CD14-positive monocyte (primary cell): Measurements from ENCODE around the gene SAMSN1. TPM values are rescaled to one million over a fixed set of nuclear protein-coding genes. Genes with fewer than 3 reads are reported as not detected.
A peak's percentile ranks its signal among the peaks of the same experiment; 100 is the strongest.

ENCODE experiments used
- DNase-seq, 3 donors: peaks; one replicate each; pipeline ENCODE4 v3.0.0-alpha.2; 2011 to 2022
- H2AFZ ChIP-seq: 2 replicates; pipeline ENCODE4 v1.6.0; 2012; ENCODE audit warnings: mild to moderate bottlenecking, low read depth, low read length, inconsistent platforms; ENCODE audit not compliant: insufficient read depth, poor library complexity, severe bottlenecking
- H3K27ac ChIP-seq, 2 donors: 1 replicate in 1 of 2; 2 replicates in 1 of 2; pipeline ENCODE4 v1.5.1; 2012 to 2013; ENCODE audit warnings: low read length in 2 of 2, control low read depth in 1 of 2, inconsistent platforms in 1 of 2, low read depth in 1 of 2, mild to moderate bottlenecking in 1 of 2
- H3K27me3 ChIP-seq, 2 donors: one replicate each; pipeline versions ENCODE4 v1.6.0 to v1.6.1; 2011 to 2013; ENCODE audit warnings: low read length in 2 of 2; ENCODE audit not compliant: control insufficient read depth in 2 of 2, insufficient read depth in 2 of 2
- H3K36me3 ChIP-seq, 2 donors: replicated peaks in 1 of 2; 1 replicate in 1 of 2; 2 replicates in 1 of 2; pipeline versions ENCODE4 v1.5.1 to v1.6.1; 2012 to 2013; ENCODE audit warnings: low read length in 2 of 2, control low read depth in 1 of 2, inconsistent platforms in 1 of 2, mild to moderate bottlenecking in 1 of 2; ENCODE audit not compliant: insufficient read depth in 2 of 2, control insufficient read depth in 1 of 2
- H3K4me1 ChIP-seq, 2 donors: 1 replicate in 1 of 2; 2 replicates in 1 of 2; pipeline versions ENCODE4 v1.5.1 to v1.6.1; 2012 to 2013; ENCODE audit warnings: low read length in 2 of 2, control low read depth in 1 of 2, inconsistent platforms in 1 of 2, mild to moderate bottlenecking in 1 of 2, moderate library complexity in 1 of 2; ENCODE audit not compliant: insufficient read depth in 2 of 2, control insufficient read depth in 1 of 2
- H3K4me2 ChIP-seq: replicated peaks from 2 replicates; pipeline ENCODE3; 2012; ENCODE audit warnings: low read length, moderate library complexity, mild to moderate bottlenecking; ENCODE audit not compliant: poor library complexity, severe bottlenecking; ENCODE audit errors: extremely low read depth
- H3K4me3 ChIP-seq, 3 experiments: fragments of 200-600 bp in 1 of 3; sonication (generic) in 1 of 3; replicated peaks in 1 of 3; 1 replicate in 2 of 3; 2 replicates in 1 of 3; pipeline ENCODE4 v1.5.1; 2011 to 2013; ENCODE audit warnings: low read length in 3 of 3, mild to moderate bottlenecking in 3 of 3, control low read depth in 2 of 3, low read depth in 2 of 3, inconsistent platforms in 1 of 3, moderate library complexity in 1 of 3
- H3K79me2 ChIP-seq: 2 replicates; pipeline ENCODE4 v1.6.0; 2012; ENCODE audit warnings: mild to moderate bottlenecking, control low read depth, inconsistent platforms, low read length, moderate library complexity; ENCODE audit not compliant: insufficient read depth
- H3K9ac ChIP-seq: 2 replicates; pipeline ENCODE4 v1.6.0; 2017; ENCODE audit warnings: low read length, mild to moderate bottlenecking; ENCODE audit not compliant: insufficient read depth, poor library complexity, severe bottlenecking
- H3K9me3 ChIP-seq, 2 donors: replicated peaks in 1 of 2; 1 replicate in 1 of 2; 2 replicates in 1 of 2; pipeline versions ENCODE4 v1.5.1 to v1.6.1; 2012 to 2013; ENCODE audit warnings: low read length in 2 of 2, control low read depth in 1 of 2; ENCODE audit not compliant: control insufficient read depth in 1 of 2, insufficient read depth in 1 of 2
- H4K20me1 ChIP-seq: 2 replicates; pipeline ENCODE4 v1.6.0; 2012; ENCODE audit warnings: mild to moderate bottlenecking, low read length, control low read depth, moderate library complexity; ENCODE audit not compliant: insufficient read depth
- H3K27ac Mint-ChIP-seq, 7 donors: one replicate each; pipeline ENCODE4 v1.8.0; 2020; ENCODE audit warnings: mild to moderate bottlenecking in 7 of 7, mixed read lengths in 7 of 7, moderate library complexity in 6 of 7, inconsistent platforms in 2 of 7
- H3K27me3 Mint-ChIP-seq, 3 donors: one replicate each; pipeline ENCODE4 v1.8.0; 2021 to 2022; ENCODE audit warnings: low read depth in 3 of 3, mild to moderate bottlenecking in 3 of 3, mixed read lengths in 3 of 3, moderate library complexity in 3 of 3, inconsistent platforms in 1 of 3
- H3K36me3 Mint-ChIP-seq, 2 donors: one replicate each; pipeline ENCODE4 v1.8.0; 2020; ENCODE audit warnings: mixed read lengths in 2 of 2, inconsistent platforms in 1 of 2, mild to moderate bottlenecking in 1 of 2
- H3K4me1 Mint-ChIP-seq: one replicate; pipeline ENCODE4 v1.8.0; 2020; ENCODE audit warnings: mild to moderate bottlenecking, mixed read lengths
- H3K4me3 Mint-ChIP-seq, 2 donors: one replicate each; pipeline ENCODE4 v1.8.0; 2020; ENCODE audit warnings: mild to moderate bottlenecking in 2 of 2, mixed read lengths in 2 of 2, moderate library complexity in 1 of 2
- H3K9me3 Mint-ChIP-seq, 7 donors: one replicate each; pipeline ENCODE4 v1.8.0; 2020 to 2022; ENCODE audit warnings: mixed read lengths in 7 of 7, mild to moderate bottlenecking in 6 of 7, moderate library complexity in 6 of 7, inconsistent platforms in 2 of 7
- CTCF ChIP-seq: fragments of 200-600 bp; IDR thresholded peaks from one replicate; pipeline ENCODE4 v1.8.0; 2022; ENCODE audit warnings: antibody characterized with exemption, mild to moderate bottlenecking
- WGBS: methylation state at CpG from one replicate; pipeline ENCODE4 v1.1.5; 2013; ENCODE audit warnings: missing lambda C conversion rate; ENCODE audit not compliant: insufficient coverage; 5-methylcytosine and 5-hydroxymethylcytosine counted together
- intact Hi-C, 2 donors: fragments of 100-400 bp; cut with micrococcal nuclease; formaldehyde crosslinking; loops; one replicate each; pipeline versions ENCODE4 v1.15.0 to v1.15.1; 2023
- polyA plus RNA-seq, 3 donors: library from polyadenylated mRNA; depleted of rRNA in 1 of 3; unstranded in 2 of 3; stranded (reverse) in 1 of 3; fragments of 300-500 nt in 2 of 3; fragments of >200 nt in 1 of 3; fragmentation: Illumina TruSeq in 2 of 3; gene quantifications; 1 replicate in 2 of 3; 2 replicates in 1 of 3; pipeline ENCODE4 v1.2.3, GENCODE V29; 2012 to 2021

The SAMSN1 gene
- polyA plus RNA-seq, 3 donors = 20.9 to 38.6 (median 31.0) TPM

- no peak overlapping the region for H2AFZ ChIP-seq
- WGBS = no CpG with 5 or more reads among the region's 1 CpG
- intact Hi-C loops = no loop called here
Observed at GRCh38 chr21:14479241-14479786, 66.8 kb downstream of the SAMSN1 start.

GRCh38 chr21:14477841-14478240 is 68.3 kb downstream of the SAMSN1 start:
- no peaks in the 10 kb centered on the region for H3K36me3 ChIP-seq
- no CpG with 5 or more reads among the region's 1 CpG for WGBS
- H3K4me2 ChIP-seq = no peak overlapping the region
- peaks cover 0 to 3% of the 10 kb centered on the region in 2 donors for H3K36me3 Mint-ChIP-seq
- H3K4me3 ChIP-seq = no peak overlapping the region
- H3K79me2 ChIP-seq = no peaks in the 10 kb centered on the region
- H3K27ac Mint-ChIP-seq = no peak overlapping the region
- no peak for DNase-seq
- H3K9me3 ChIP-seq = no peaks in the 10 kb centered on the region
- H4K20me1 ChIP-seq = no peaks in the 10 kb centered on the region
- no peak overlapping the region for H2AFZ ChIP-seq
- no peak for TF ChIP-seq CTCF
- H3K27me3 ChIP-seq = no peaks in the 10 kb centered on the region
- peaks cover 30 to 31% of the 10 kb centered on the region in 2 donors for H3K4me1 ChIP-seq
- H3K4me3 Mint-ChIP-seq = no peak overlapping the region
- intact Hi-C loops = no loop called here
- no peak overlapping the region for H3K27ac ChIP-seq
- no peak overlapping the region for H3K9ac ChIP-seq
- H3K9me3 Mint-ChIP-seq = peaks cover 0 to 4% (median 1%) of the 10 kb centered on the region in 7 donors
- H3K27me3 Mint-ChIP-seq = peaks cover 0 to 1% (median 0%) of the 10 kb centered on the region in 3 donors
- H3K4me1 Mint-ChIP-seq = peaks cover 45% of the 10 kb centered on the region

More at GRCh38 chr21:14479241-14479786, 66.8 kb downstream of the SAMSN1 start:
- no peaks in the 10 kb centered on the region for H3K27me3 ChIP-seq
- H3K4me1 Mint-ChIP-seq = peaks cover 56% of the 10 kb centered on the region
- peaks cover 10 to 12% of the 10 kb centered on the region in 2 donors for H3K36me3 Mint-ChIP-seq
- peaks cover 0 to 3% of the 10 kb centered on the region in 2 donors for H3K36me3 ChIP-seq
- H3K4me1 ChIP-seq = peaks cover 39 to 42% of the 10 kb centered on the region in 2 donors
- H3K79me2 ChIP-seq = no peaks in the 10 kb centered on the region
- H3K27ac ChIP-seq = no peak overlapping the region
- no peaks in the 10 kb centered on the region for H3K9me3 ChIP-seq
- no peak overlapping the region for H3K4me2 ChIP-seq
- H3K9ac ChIP-seq = no peak overlapping the region
- no peaks in the 10 kb centered on the region for H4K20me1 ChIP-seq
- H3K9me3 Mint-ChIP-seq = peaks cover 0 to 5% (median 2%) of the 10 kb centered on the region in 7 donors
- H3K4me3 ChIP-seq = no peak overlapping the region
- peak in 1 of 3 donors; percentile 11 for DNase-seq
- no peak overlapping the region for H3K4me3 Mint-ChIP-seq
- peak overlapping the region in 4 of 7 donors; percentile 23 to 86 (median 46) for H3K27ac Mint-ChIP-seq
- no peak for TF ChIP-seq CTCF
- H3K27me3 Mint-ChIP-seq = peaks cover 0 to 1% (median 0%) of the 10 kb centered on the region in 3 donors
